GM12865 (cell line): Measurements from ENCODE around the gene SLC35F4.

Experiments used
- DNase-seq: peaks from one replicate; pipeline ENCODE4 v3.0.0; 2010; ENCODE audit warnings: low read depth
- H3K4me3 ChIP-seq: 2 replicates; pipeline ENCODE4 v1.5.1; 2011; ENCODE audit warnings: mild to moderate bottlenecking, low read depth, low read length, control low read depth
- TF ChIP-seq, protein P1 (sequence below): IDR thresholded peaks from 2 replicates; pipeline ENCODE4 v1.5.1; 2011; ENCODE audit warnings: low read length, control low read depth, low read depth, inconsistent platforms; ENCODE audit not compliant: insufficient read depth; ENCODE audit errors: missing control alignments

SLC35F4 gene

DNA sequence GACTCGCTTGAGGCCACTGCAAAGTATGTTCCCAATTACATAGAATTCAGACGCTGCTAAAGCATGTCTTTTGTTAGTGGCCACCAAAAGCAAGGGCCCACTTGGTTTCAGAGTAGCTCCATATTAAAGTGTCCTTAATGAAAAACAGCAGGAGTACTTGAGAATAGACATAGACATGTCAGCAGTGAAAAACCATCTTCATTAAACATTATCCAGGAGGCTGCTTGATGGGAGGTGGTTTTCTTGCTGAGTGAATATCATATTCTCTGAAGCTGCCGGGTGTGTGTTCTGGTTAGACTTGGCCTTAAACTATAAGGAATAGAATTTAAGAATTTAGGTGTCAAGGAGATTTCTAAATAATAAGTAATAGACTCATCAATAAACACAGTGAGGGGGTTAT lies 292.7 kb downstream of the SLC35F4 start:
- DNase-seq, result no peak
- TF ChIP-seq, protein P1, sequence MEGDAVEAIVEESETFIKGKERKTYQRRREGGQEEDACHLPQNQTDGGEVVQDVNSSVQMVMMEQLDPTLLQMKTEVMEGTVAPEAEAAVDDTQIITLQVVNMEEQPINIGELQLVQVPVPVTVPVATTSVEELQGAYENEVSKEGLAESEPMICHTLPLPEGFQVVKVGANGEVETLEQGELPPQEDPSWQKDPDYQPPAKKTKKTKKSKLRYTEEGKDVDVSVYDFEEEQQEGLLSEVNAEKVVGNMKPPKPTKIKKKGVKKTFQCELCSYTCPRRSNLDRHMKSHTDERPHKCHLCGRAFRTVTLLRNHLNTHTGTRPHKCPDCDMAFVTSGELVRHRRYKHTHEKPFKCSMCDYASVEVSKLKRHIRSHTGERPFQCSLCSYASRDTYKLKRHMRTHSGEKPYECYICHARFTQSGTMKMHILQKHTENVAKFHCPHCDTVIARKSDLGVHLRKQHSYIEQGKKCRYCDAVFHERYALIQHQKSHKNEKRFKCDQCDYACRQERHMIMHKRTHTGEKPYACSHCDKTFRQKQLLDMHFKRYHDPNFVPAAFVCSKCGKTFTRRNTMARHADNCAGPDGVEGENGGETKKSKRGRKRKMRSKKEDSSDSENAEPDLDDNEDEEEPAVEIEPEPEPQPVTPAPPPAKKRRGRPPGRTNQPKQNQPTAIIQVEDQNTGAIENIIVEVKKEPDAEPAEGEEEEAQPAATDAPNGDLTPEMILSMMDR, result no peak
- no peak overlapping the region for H3K4me3 ChIP-seq

DNA sequence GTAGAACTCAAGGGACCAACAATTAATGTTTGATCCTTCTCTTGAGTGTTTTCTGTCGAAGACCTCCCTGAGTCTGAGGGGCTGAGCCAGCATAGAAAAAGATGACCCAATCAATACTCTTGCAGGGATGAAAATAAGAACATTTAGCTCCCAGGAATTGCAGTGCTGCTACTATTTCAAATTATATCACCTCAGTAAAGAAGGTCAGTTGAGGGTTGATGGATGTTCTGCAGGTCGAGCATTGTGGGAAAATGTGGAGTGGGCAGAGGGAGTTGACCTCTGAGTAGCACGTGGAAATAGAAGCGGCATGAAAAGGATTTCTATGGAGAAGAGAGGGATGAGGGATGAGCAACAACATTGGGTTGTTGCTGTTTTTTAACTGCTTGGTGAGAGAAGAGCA lies 297.3 kb downstream of the SLC35F4 start:
- no peak overlapping the region for H3K4me3 ChIP-seq
- no peak for DNase-seq
- TF ChIP-seq, protein P1, result no peak

DNA sequence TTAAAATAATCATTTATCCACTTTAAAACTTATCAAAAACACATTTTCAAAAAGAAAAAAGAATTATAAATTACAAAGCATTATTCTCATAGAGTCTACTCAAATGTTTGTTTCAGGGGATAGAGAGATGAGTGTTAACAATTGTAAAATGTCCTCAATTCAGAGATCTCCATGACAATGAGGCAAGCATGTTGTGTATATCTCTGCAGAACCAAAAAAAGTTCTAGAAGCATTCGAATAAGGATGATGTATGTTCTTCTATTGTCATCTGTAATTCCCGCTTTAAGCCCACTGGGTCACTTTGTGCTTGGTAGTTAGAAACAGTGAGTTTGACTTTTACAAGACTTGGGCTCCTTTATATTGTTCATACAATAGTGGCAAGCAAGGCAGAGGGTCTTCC lies 298.7 kb downstream of the SLC35F4 start:
- no peak overlapping the region for H3K4me3 ChIP-seq
- TF ChIP-seq, protein P1, result no peak
- no peak for DNase-seq

DNA sequence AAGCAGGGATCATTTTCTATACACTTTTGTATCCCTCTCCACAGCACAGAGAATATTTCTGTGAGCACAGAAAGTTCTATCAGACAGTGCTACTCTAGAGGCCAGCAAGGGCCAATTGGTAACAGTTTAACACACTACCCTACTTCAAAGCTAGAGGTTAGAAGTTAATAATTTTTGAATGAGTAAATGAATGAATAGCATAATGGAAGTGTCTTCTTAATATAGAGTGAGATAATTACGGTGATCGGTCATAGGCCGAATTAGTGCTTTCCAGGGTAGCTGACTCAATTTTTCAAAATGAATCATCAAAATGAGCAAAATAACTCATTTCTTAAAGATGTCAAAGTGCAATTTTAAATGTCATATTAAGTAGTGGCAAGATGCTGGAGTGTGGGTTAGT lies 305.2 kb downstream of the SLC35F4 start:
- H3K4me3 ChIP-seq, result no peak overlapping the region
- TF ChIP-seq, protein P1, result no peak
- no peak for DNase-seq

DNA sequence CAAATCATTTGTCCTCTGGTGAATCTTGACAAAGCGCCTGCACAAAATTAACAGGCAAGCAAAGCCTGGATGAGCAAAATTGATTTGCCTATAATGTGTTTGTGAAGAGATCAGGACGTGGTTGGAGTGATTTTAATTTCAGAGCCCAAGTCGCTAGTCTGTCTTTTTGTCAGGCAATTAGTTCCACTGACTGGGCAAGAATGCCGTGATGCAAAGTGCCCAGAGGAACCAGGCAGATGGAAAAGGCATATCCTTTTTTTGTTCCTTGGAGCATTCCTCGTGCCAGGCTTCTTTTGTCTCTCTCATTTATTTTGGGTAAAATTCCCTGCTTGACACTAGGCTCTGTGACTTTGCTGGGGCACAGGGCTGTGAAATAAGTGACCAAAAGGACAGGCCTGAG lies 306.3 kb downstream of the SLC35F4 start:
- no peak for DNase-seq
- TF ChIP-seq, protein P1, result no peak

DNA sequence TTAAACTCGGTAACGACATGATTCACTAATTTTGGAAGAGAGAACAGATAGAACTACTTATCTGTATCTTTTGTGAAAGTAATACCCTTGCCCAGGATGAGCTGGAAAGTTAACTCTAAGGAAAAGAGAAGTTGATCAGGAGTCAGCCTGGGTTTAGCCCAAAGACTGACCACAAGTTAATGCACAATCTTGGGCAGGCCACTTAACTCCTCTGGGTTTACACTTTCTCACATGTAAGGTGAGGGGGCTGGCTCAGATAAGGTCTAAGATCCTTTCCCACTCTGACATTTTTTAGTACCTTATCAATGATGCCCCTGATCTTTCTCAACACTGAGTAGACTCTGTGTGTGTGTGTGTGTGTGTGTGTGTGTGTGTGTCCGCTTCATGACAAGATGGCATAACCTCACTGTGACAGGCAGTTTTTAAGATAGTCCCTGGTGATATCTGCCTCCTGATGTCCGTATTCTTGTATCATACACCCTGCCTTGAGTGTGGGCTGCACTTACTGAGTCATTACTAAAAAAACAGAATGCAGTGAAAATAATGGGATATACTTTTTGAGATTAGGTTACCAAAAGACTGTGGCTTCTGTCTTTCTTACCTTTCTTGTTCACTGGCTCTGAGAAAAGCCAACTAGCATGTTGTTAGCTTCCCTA lies 316.0 kb downstream of the SLC35F4 start:
- no peak for DNase-seq
- TF ChIP-seq, protein P1, result no peak
- H3K4me3 ChIP-seq, result no peak overlapping the region

More for the DNA sequence above, 306.3 kb downstream of the SLC35F4 start:
- H3K4me3 ChIP-seq, result no peak overlapping the region

DNA sequence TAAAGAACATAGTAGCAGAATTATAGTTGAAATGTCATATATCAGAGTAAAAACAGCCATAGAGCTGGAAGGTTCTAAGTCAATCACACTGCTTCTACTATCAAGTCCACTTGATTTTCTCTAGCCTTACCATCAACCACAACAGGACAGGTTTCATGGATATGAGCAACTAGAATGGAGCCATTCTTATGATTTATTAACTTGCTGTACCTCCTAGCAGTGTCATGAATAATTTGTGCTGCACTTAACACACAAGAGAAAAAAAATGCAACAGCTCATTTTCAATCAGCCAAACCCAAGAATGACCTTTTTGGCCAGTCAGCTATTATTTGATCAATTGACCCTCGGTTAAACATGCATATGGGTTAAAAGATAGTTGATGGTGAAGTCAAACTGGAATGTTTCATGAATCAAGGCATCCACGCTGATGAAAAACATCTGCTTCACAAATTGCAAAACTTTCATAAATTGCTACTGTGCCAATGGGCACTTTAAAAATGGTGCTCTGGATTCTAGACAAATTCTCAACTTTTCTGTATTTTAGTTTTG lies 316.8 kb downstream of the SLC35F4 start:
- H3K4me3 ChIP-seq, result no peak overlapping the region
- TF ChIP-seq, protein P1, result no peak
- DNase-seq, result no peak
